Hepatic stellate cell (primary cell): ENCODE data around the gene SORBS1.
"Not testable (repeated sequence)": the region's sequence is repeated elsewhere in the genome, so short reads cannot be mapped to it uniquely, and the experiment has no call there.

Experiments used
- DNase-seq: peaks from one replicate; pipeline ENCODE4 v3.0.0; 2011; ENCODE audit warnings: low spot score

SORBS1 gene

GRCh38 chr10:95388539-95388938, 172.6 kb downstream of the SORBS1 start:
- no peak for DNase-seq

GRCh38 chr10:95388109-95388471, 173.1 kb downstream of the SORBS1 start:
- DNase-seq = no peak

- no peak for DNase-seq
Measured at GRCh38 chr10:95384011-95384704, 177.0 kb downstream of the SORBS1 start.

- DNase-seq = no peak
Measured at GRCh38 chr10:95382596-95382995, 178.6 kb downstream of the SORBS1 start.

- no peak for DNase-seq
Measured at GRCh38 chr10:95382174-95382573, 179.0 kb downstream of the SORBS1 start.

- no peak for DNase-seq
Measured at GRCh38 chr10:95377950-95378349, 183.2 kb downstream of the SORBS1 start.

GRCh38 chr10:95375418-95375817, 185.8 kb downstream of the SORBS1 start:
- no peak for DNase-seq

- DNase-seq = peak; percentile 46
Measured at GRCh38 chr10:95374597-95375209, 186.5 kb downstream of the SORBS1 start.

- no peak for DNase-seq
Measured at GRCh38 chr10:95373660-95374059, 187.5 kb downstream of the SORBS1 start.

- DNase-seq = no peak
Measured at GRCh38 chr10:95364342-95364741, 196.8 kb downstream of the SORBS1 start.

- peak; percentile 54 for DNase-seq
Measured at GRCh38 chr10:95363303-95363912, 197.8 kb downstream of the SORBS1 start.

- DNase-seq = peak; percentile 9
Measured at GRCh38 chr10:95360122-95360714, 201.0 kb downstream of the SORBS1 start.

GRCh38 chr10:95359466-95359865, 201.7 kb downstream of the SORBS1 start:
- DNase-seq = no peak

GRCh38 chr10:95356190-95356955, 204.8 kb downstream of the SORBS1 start:
- DNase-seq = no peak

GRCh38 chr10:95355301-95355700, 205.9 kb downstream of the SORBS1 start:
- no peak for DNase-seq

- DNase-seq = no peak
Measured at GRCh38 chr10:95354110-95354509, 207.1 kb downstream of the SORBS1 start.

- DNase-seq = no peak
Measured at GRCh38 chr10:95353123-95353522, 208.0 kb downstream of the SORBS1 start.

GRCh38 chr10:95352684-95353083, 208.5 kb downstream of the SORBS1 start:
- no peak for DNase-seq

GRCh38 chr10:95350830-95351228, 210.3 kb downstream of the SORBS1 start:
- no peak for DNase-seq

- DNase-seq = no peak
Measured at GRCh38 chr10:95350219-95350829, 210.8 kb downstream of the SORBS1 start.

GRCh38 chr10:95347402-95347766, 213.8 kb downstream of the SORBS1 start:
- not testable (repeated sequence) for DNase-seq
